Rectal smooth muscle tissue (tissue), 1 donor: ENCODE results near the gene OSBP2.
"Not testable (repeated sequence)": the region's sequence is repeated elsewhere in the genome, so short reads cannot be mapped to it uniquely, and the experiment has no call there.

Source experiments
- H3K27ac ChIP-seq: one replicate; pipeline ENCODE4 v1.7.0; 2013; ENCODE audit warnings: low read depth, low read length, inconsistent platforms
- H3K27me3 ChIP-seq: one replicate; pipeline ENCODE4 v1.7.0; 2013; ENCODE audit warnings: low read length; ENCODE audit not compliant: control insufficient read depth, insufficient read depth
- H3K36me3 ChIP-seq: one replicate; pipeline ENCODE4 v1.7.0; 2013; ENCODE audit warnings: low read length; ENCODE audit not compliant: control insufficient read depth, insufficient read depth
- H3K4me1 ChIP-seq: one replicate; pipeline ENCODE4 v1.7.0; 2013; ENCODE audit warnings: low read length; ENCODE audit not compliant: control insufficient read depth, insufficient read depth
- H3K4me3 ChIP-seq: one replicate; pipeline ENCODE4 v1.7.0; 2013; ENCODE audit warnings: low read length
- H3K9ac ChIP-seq: one replicate; pipeline ENCODE4 v1.7.0; 2013; ENCODE audit warnings: low read length

The OSBP2 gene

DNA sequence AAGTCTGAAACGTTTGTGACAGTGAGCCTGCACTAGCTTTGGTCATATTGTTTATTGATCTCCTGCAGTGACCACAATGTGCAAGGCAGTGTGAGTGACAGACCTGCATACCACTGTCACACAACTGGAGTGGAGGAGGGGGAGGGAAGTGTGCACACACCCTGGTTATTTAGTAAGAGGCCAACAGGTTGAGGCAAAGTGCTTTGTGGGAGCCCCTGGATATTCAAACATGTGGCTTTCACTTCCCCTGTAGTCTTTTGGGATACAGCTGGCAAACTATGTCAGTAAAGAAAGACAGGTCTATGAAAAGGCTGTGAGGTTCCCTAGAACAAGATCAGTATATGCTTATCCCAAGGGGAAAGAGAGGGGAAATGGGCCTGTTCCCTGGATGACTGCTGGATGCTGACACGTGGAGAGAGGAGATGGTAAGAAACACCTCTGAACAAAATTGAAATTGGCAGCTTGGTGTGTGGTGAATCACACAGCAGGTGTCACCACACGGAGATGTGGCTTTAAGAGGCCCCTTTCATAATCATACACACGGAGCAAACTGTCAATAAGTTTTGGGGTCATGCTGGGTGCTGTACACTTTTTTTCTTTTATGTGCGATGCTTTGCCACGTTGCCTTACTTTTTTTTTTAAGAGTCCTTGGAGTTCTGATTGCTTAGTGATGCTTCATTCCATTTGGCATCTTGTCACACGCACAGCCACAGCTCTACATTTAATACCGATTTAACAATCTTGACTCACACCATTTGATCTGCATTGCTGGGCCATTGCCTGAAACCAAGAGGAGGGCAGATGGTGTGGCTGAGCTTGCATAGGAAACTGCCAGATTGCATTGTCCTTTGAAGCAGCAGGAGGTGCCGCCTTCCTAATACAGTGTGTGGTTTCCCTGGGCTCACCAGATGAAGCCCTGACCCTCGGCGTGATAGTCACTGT lies 11.3 kb downstream of the OSBP2 start:
- H3K4me1 ChIP-seq: no peaks in the 10 kb centered on the region
- H3K9ac ChIP-seq: no peak overlapping the region
- no peaks in the 10 kb centered on the region for H3K27me3 ChIP-seq
- no peak overlapping the region for H3K4me3 ChIP-seq
- no peaks in the 10 kb centered on the region for H3K36me3 ChIP-seq
- no peak overlapping the region for H3K27ac ChIP-seq

- H3K9ac ChIP-seq, H3K27me3 ChIP-seq, H3K4me3 ChIP-seq, H3K27ac ChIP-seq, H3K36me3 ChIP-seq, H3K4me1 ChIP-seq: not testable (repeated sequence)
Observed at GRCh38 chr22:30709980-30710379, 15.3 kb downstream of the OSBP2 start.

GRCh38 chr22:30712094-30712493 lies 17.4 kb downstream of the OSBP2 start:
- no peaks in the 10 kb centered on the region for H3K4me1 ChIP-seq
- no peak overlapping the region for H3K4me3 ChIP-seq
- no peak overlapping the region for H3K9ac ChIP-seq
- no peaks in the 10 kb centered on the region for H3K27me3 ChIP-seq
- H3K36me3 ChIP-seq: no peaks in the 10 kb centered on the region
- no peak overlapping the region for H3K27ac ChIP-seq

GRCh38 chr22:30714062-30714461 lies 19.4 kb downstream of the OSBP2 start:
- no peak overlapping the region for H3K4me3 ChIP-seq
- no peaks in the 10 kb centered on the region for H3K27me3 ChIP-seq
- no peak overlapping the region for H3K9ac ChIP-seq
- H3K36me3 ChIP-seq: no peaks in the 10 kb centered on the region
- H3K27ac ChIP-seq: no peak overlapping the region
- no peaks in the 10 kb centered on the region for H3K4me1 ChIP-seq

DNA sequence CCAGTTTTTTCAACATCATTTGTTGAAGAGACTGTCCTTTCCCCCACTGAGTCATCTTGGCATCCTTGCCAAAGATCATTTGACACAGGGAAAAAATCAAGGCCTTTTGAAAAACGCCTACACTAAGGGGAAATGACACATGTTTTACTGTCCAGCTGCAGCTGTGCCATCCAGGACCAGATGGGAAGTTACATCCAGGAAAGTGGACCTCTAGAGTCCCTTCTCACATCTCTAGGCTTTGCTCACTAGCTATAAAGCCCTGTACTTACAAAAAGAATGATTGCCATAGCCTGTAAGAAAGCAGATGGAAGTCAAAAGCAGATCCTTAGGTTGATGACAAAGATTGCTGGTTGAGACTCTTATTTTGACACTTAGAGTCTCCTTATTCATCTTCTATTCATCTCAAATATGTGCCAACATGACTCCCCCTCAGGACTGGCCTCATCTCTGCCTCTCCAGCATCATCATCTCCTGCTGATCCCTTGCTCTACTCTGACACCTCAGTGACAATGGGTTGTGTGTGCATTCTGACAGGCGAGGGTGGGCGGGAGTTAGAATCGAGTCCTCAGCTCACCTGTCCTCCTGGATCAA lies 22.8 kb downstream of the OSBP2 start:
- no peak overlapping the region for H3K9ac ChIP-seq
- H3K27ac ChIP-seq: no peak overlapping the region
- no peaks in the 10 kb centered on the region for H3K27me3 ChIP-seq
- no peaks in the 10 kb centered on the region for H3K36me3 ChIP-seq
- no peaks in the 10 kb centered on the region for H3K4me1 ChIP-seq
- H3K4me3 ChIP-seq: no peak overlapping the region

DNA sequence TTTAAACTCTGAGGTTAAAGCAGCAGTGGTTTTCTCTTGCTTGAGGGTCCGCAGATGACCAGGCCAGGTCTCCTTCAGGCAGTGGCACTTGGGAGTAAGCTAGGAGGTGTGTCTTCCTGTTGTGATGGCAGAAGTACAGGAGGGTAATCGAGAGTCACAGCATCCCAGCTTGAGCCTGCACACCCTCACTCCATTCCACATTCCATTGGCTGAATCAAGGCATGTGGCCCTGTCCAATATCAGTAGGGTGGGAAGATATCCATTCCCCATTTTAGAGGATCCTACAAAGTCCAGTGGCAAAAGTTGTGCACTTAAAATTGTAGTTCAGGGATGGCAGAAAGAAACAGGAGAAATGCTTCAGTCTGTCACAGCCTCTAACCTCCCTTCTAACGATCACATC lies 23.3 kb downstream of the OSBP2 start:
- H3K36me3 ChIP-seq: no peaks in the 10 kb centered on the region
- H3K27me3 ChIP-seq: no peaks in the 10 kb centered on the region
- no peak overlapping the region for H3K27ac ChIP-seq
- no peak overlapping the region for H3K4me3 ChIP-seq
- no peaks in the 10 kb centered on the region for H3K4me1 ChIP-seq
- H3K9ac ChIP-seq: no peak overlapping the region

GRCh38 chr22:30718491-30718890 lies 23.8 kb downstream of the OSBP2 start:
- Histone ChIP-seq H3K27ac (no peak overlapping the region), H3K9ac (no peak overlapping the region), H3K36me3 (no peaks in the 10 kb centered on the region), H3K4me1 (no peaks in the 10 kb centered on the region), H3K27me3 (no peaks in the 10 kb centered on the region), H3K4me3 (no peak overlapping the region)

- no peaks in the 10 kb centered on the region for H3K27me3 ChIP-seq
- H3K4me3 ChIP-seq: no peak overlapping the region
- H3K4me1 ChIP-seq: no peaks in the 10 kb centered on the region
- H3K9ac ChIP-seq: no peak overlapping the region
- no peaks in the 10 kb centered on the region for H3K36me3 ChIP-seq
- H3K27ac ChIP-seq: no peak overlapping the region
Observed at GRCh38 chr22:30718938-30719337, 24.3 kb downstream of the OSBP2 start.

DNA sequence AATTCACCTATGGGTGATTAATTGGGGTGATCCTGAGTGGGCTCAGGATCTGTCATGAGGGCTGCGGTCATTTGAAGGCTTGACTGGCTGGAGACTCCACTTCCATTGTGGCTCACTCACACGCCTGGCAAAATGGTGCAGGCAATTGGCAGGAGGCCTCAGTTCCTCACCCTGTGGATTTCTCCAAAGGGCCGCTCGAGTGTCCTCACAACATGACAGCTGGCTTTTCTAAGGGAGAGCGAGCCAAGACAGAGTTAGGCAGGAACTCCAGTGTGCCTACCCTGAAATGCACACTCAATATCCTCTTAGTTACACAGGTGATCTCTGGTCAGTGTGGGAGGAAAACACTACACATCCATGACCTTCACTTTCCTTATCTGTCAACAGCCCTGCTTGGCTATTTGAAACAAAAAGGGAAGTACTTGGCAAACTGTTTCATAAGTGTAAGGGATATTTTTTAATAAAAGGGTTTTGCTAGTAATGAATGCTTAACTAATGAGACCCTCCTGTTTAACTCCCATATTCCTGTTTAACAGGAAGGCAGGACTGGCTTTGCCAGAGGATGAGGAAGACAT lies 25.7 kb downstream of the OSBP2 start:
- H3K4me3 ChIP-seq: no peak overlapping the region

DNA sequence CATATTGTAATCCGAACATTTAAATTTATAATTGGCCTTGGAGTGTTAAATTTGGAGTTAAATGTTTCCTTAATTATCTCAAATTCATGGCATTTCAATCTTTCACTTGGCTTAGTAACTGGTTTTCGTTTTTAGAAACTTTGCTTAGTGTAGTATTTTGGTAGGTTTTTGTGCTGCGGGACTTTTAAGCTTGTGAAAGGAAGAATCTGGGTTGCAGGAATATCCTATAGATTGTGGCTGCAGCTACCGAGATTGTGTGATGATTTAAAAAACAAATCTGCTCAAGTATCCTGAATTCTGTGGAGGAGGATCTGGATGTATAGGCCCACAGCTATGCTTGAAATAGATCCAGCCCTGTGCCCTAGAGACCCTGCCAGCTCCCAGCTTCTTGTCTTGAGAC lies 27.1 kb downstream of the OSBP2 start:
- Histone ChIP-seq H3K36me3 (no peaks in the 10 kb centered on the region), H3K4me3 (no peak overlapping the region), H3K4me1 (no peaks in the 10 kb centered on the region), H3K27ac (no peak overlapping the region), H3K9ac (no peak overlapping the region), H3K27me3 (no peaks in the 10 kb centered on the region)

More for the DNA sequence above, 25.7 kb downstream of the OSBP2 start:
- no peak overlapping the region for H3K9ac ChIP-seq
- no peaks in the 10 kb centered on the region for H3K27me3 ChIP-seq
- H3K27ac ChIP-seq: no peak overlapping the region
- H3K4me1 ChIP-seq: no peaks in the 10 kb centered on the region
- H3K36me3 ChIP-seq: no peaks in the 10 kb centered on the region

DNA sequence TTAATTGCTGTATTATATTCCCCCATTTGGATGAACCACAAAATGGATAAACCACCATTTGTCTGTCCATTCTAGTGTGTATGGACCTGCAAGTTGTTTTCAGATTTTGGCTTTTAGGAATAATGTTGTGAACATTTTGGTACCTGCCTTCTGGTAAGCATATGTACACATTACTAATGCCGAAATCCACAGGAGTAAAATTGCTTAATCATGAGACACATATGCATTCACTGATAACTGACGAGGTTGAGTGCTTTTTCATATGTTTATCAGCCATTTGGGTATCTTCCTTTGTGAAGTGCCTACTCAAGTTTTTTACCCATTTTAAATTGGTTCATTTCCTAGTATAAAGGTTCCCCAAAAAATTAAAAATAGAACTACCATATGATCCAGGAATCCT lies 34.2 kb downstream of the OSBP2 start:
- Histone ChIP-seq H3K27ac (no peak overlapping the region), H3K9ac (no peak overlapping the region), H3K4me1 (no peaks in the 10 kb centered on the region), H3K27me3 (no peaks in the 10 kb centered on the region), H3K4me3 (no peak overlapping the region), H3K36me3 (no peaks in the 10 kb centered on the region)

GRCh38 chr22:30731658-30732057 lies 37.0 kb downstream of the OSBP2 start:
- no peaks in the 10 kb centered on the region for H3K27me3 ChIP-seq
- no peak overlapping the region for H3K27ac ChIP-seq
- no peaks in the 10 kb centered on the region for H3K4me1 ChIP-seq
- H3K9ac ChIP-seq: no peak overlapping the region
- H3K36me3 ChIP-seq: no peaks in the 10 kb centered on the region
- no peak overlapping the region for H3K4me3 ChIP-seq
